HepG2 (cell line): ENCODE results near the gene CMTM1. TPM values are rescaled to one million over a fixed set of nuclear protein-coding genes. Genes with fewer than 3 reads are reported as not detected.
A peak's percentile ranks its signal among the peaks of the same experiment; 100 is the strongest.

Experiments
- HOXD1 ChIP-seq: sonication (generic); formaldehyde crosslinking; IDR thresholded peaks from 2 replicates; pipeline ENCODE4 v1.5.0; 2020; ENCODE audit warnings: missing genetic modification reagents
- MAZ ChIP-seq, 2 experiments: sonication (generic) in 1 of 2; formaldehyde crosslinking in 1 of 2; IDR thresholded peaks; 2 replicates each; pipeline versions ENCODE4 v1.5.0 to v1.6.1; 2012 to 2020; ENCODE audit warnings: low read depth in 2 of 2, mild to moderate bottlenecking in 2 of 2, borderline replicate concordance in 1 of 2, improper control_type of control experiment in 1 of 2, low read length in 1 of 2, missing genetic modification reagents in 1 of 2, moderate library complexity in 1 of 2
- NRL ChIP-seq: sonication (generic); formaldehyde crosslinking; IDR thresholded peaks from 2 replicates; pipeline ENCODE4 v1.5.0; 2020; ENCODE audit warnings: missing genetic modification reagents, mild to moderate bottlenecking, moderate library complexity, borderline replicate concordance
- PLRG1 ChIP-seq: fragments of 450-650 bp; conservative IDR thresholded peaks from 2 replicates; pipeline ENCODE4 v1.6.1; 2016
- SALL2 ChIP-seq: sonication (generic); formaldehyde crosslinking; IDR thresholded peaks from 2 replicates; pipeline ENCODE4 v1.8.1; 2023; ENCODE audit warnings: mild to moderate bottlenecking, missing genetic modification reagents, inconsistent platforms
- SMAD3 ChIP-seq: sonication (generic); formaldehyde crosslinking; IDR thresholded peaks from 2 replicates; pipeline ENCODE4 v1.4.0; 2020; ENCODE audit warnings: missing genetic modification reagents
- SMAD9 ChIP-seq: sonication (generic); formaldehyde crosslinking; IDR thresholded peaks from 2 replicates; pipeline ENCODE4 v1.5.1; 2020; ENCODE audit warnings: mild to moderate bottlenecking, missing genetic modification reagents
- ZEB1 ChIP-seq: IDR thresholded peaks from 2 replicates; pipeline ENCODE4 v1.6.1; 2012; ENCODE audit warnings: mild to moderate bottlenecking, low read depth, inconsistent platforms; ENCODE audit not compliant: insufficient replicate concordance
- ZNF124 ChIP-seq: sonication (generic); formaldehyde crosslinking; IDR thresholded peaks from 2 replicates; pipeline ENCODE4 v1.4.0; 2020; ENCODE audit warnings: missing genetic modification reagents
- ZNF382 ChIP-seq: sonication (generic); formaldehyde crosslinking; IDR thresholded peaks from 2 replicates; pipeline ENCODE4 v1.5.0; 2020; ENCODE audit warnings: missing genetic modification reagents, mild to moderate bottlenecking, borderline replicate concordance
- ZNF615 ChIP-seq: sonication (generic); formaldehyde crosslinking; IDR thresholded peaks from 2 replicates; pipeline ENCODE4 v1.5.0; 2020; ENCODE audit warnings: mild to moderate bottlenecking, missing genetic modification reagents, borderline replicate concordance
- ZNF616 ChIP-seq: sonication (generic); formaldehyde crosslinking; IDR thresholded peaks from 2 replicates; pipeline ENCODE4 v1.5.0; 2020; ENCODE audit warnings: low read depth, mild to moderate bottlenecking, missing genetic modification reagents
- ZNF746 ChIP-seq: sonication (generic); formaldehyde crosslinking; IDR thresholded peaks from 2 replicates; pipeline ENCODE4 v1.8.0; 2022; ENCODE audit warnings: mild to moderate bottlenecking, missing genetic modification reagents
- ZNF839 ChIP-seq: sonication (generic); formaldehyde crosslinking; IDR thresholded peaks from 2 replicates; pipeline ENCODE4 v1.4.0; 2020; ENCODE audit warnings: missing genetic modification reagents, mild to moderate bottlenecking, borderline replicate concordance
- ZNF883 ChIP-seq: sonication (generic); formaldehyde crosslinking; IDR thresholded peaks from 2 replicates; pipeline ENCODE4 v1.5.1; 2020; ENCODE audit warnings: mild to moderate bottlenecking, missing genetic modification reagents; ENCODE audit errors: not compliant biosample characterization
- ZSCAN25 ChIP-seq: sonication (generic); formaldehyde crosslinking; IDR thresholded peaks from 2 replicates; pipeline ENCODE4 v1.8.0; 2022; ENCODE audit warnings: mild to moderate bottlenecking, missing genetic modification reagents
- polyA plus RNA-seq, 8 experiments: library from polyadenylated mRNA; depleted of rRNA in 3 of 8; stranded (reverse) in 7 of 8; unstranded in 1 of 8; fragments of >200 nt; fragmentation: Illumina TruSeq in 4 of 8; extraction: Trizol in 4 of 8; gene quantifications; 2 replicates each; pipeline versions ENCODE4 v1.2.1 to v1.2.3, GENCODE V29; 2011 to 2016; ENCODE audit warnings: low read depth in 4 of 8, missing spikeins in 1 of 8, mixed read lengths in 1 of 8; ENCODE audit not compliant: insufficient read depth in 1 of 8
- total RNA-seq, 5 experiments: library from RNA; depleted of rRNA; stranded (reverse); fragments of >200 nt; fragmentation: Illumina TruSeq; extraction: Trizol; gene quantifications; 2 replicates each; pipeline ENCODE4 v1.2.3, GENCODE V29; 2016; ENCODE audit warnings: low read depth in 1 of 5
- TF ChIP-seq, protein P1 (sequence below): IDR thresholded peaks from 2 replicates; pipeline ENCODE4 v1.6.1; 2016; ENCODE audit warnings: low read depth
- TF ChIP-seq, protein P2 (sequence below): sonication (generic); formaldehyde crosslinking; IDR thresholded peaks from 2 replicates; pipeline ENCODE4 v1.9.0; 2021; ENCODE audit warnings: missing genetic modification reagents, borderline replicate concordance
- TF ChIP-seq, protein P3 (sequence below): IDR thresholded peaks from 2 replicates; pipeline ENCODE4 v1.6.1; 2016
- TF ChIP-seq, protein P4 (sequence below): sonication (generic); formaldehyde crosslinking; IDR thresholded peaks from 2 replicates; pipeline ENCODE4 v1.5.1; 2020; ENCODE audit warnings: missing genetic modification reagents, mild to moderate bottlenecking, borderline replicate concordance

The CMTM1 gene
- total and polyA plus RNA-seq, 2 of the 13 experiments (the other 11 are each of a cell fraction or from before 2014, with no cell fraction given) = 1.7 to 2.9 TPM

DNA sequence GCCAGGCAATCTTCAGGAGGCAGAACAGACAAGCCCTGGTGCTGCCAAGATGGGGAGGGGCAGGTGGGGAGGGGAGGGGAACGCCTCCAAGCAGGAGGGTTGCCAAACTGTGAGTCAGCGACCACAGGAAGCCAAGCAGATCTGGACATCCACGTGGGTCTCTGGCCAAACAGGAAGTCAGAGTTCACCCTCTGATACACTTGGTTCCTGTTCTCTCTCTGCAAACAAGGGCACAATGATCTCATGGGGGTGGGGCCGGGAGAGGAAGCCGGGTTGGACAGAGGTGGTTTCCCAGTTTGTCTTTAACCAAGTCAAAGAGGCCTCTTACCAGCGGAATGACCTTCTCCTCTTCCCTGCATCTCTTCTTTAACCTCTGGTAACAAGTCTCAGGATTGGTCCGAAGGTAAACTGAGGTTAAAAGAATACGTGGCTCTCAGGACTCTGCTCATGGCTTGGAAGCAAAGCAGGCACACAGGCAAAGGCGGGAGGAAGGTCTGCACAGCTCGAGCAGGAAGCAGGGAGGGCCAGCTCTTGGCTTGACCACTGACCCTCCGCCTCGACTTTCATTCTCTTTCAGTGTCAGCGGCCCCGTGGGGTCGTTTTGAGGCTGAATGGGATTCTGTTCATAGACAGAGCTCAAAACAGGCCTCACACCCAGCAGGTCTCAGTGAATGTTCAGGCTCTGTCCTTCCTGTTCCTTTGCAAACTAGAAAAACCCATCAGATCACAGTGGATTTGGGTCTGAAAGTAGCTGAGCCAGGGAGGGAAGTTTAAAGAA lies 49.2 kb upstream of the CMTM1 start (continued):
- TF ChIP-seq ZNF124 = peak; percentile 89
- TF ChIP-seq, protein P1, sequence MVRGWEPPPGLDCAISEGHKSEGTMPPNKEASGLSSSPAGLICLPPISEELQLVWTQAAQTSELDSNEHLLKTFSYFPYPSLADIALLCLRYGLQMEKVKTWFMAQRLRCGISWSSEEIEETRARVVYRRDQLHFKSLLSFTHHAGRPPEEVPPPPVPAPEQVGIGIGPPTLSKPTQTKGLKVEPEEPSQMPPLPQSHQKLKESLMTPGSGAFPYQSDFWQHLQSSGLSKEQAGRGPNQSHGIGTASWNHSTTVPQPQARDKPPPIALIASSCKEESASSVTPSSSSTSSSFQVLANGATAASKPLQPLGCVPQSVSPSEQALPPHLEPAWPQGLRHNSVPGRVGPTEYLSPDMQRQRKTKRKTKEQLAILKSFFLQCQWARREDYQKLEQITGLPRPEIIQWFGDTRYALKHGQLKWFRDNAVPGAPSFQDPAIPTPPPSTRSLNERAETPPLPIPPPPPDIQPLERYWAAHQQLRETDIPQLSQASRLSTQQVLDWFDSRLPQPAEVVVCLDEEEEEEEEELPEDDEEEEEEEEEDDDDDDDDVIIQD (CRISPR knock-in tag) = peak; percentile 82
- TF ChIP-seq, protein P2, sequence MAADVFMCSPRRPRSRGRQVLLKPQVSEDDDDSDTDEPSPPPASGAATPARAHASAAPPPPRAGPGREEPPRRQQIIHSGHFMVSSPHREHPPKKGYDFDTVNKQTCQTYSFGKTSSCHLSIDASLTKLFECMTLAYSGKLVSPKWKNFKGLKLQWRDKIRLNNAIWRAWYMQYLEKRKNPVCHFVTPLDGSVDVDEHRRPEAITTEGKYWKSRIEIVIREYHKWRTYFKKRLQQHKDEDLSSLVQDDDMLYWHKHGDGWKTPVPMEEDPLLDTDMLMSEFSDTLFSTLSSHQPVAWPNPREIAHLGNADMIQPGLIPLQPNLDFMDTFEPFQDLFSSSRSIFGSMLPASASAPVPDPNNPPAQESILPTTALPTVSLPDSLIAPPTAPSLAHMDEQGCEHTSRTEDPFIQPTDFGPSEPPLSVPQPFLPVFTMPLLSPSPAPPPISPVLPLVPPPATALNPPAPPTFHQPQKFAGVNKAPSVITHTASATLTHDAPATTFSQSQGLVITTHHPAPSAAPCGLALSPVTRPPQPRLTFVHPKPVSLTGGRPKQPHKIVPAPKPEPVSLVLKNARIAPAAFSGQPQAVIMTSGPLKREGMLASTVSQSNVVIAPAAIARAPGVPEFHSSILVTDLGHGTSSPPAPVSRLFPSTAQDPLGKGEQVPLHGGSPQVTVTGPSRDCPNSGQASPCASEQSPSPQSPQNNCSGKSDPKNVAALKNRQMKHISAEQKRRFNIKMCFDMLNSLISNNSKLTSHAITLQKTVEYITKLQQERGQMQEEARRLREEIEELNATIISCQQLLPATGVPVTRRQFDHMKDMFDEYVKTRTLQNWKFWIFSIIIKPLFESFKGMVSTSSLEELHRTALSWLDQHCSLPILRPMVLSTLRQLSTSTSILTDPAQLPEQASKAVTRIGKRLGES (CRISPR knock-in tag) = no peak
- peak; percentile 95 for TF ChIP-seq MAZ (IDR thresholded peaks at IDR 0.05; ENCODE audit: borderline replicate concordance, low read depth, low read length)
- TF ChIP-seq MAZ (CRISPR knock-in tag; IDR thresholded peaks at IDR 0.05; ENCODE audit: low read depth) = peak; percentile 91
- no peak for TF ChIP-seq ZEB1
- TF ChIP-seq SMAD3 (CRISPR knock-in tag) = 0 out of 2 replicates have a peak, but pooled peaks have one; percentile 42
- no peak for TF ChIP-seq ZNF382 (CRISPR knock-in tag)
- TF ChIP-seq HOXD1 = peak; percentile 90
- no peak for TF ChIP-seq ZNF839 (CRISPR knock-in tag)
- TF ChIP-seq ZSCAN25 (CRISPR knock-in tag) = peak; percentile 87
- no peak for TF ChIP-seq NRL
- no peak for TF ChIP-seq PLRG1
- no peak for TF ChIP-seq ZNF615
- TF ChIP-seq SMAD9 = peak; percentile 75; the same call in 1 of the 2 replicates
- peak; percentile 69 for TF ChIP-seq ZNF883 (CRISPR knock-in tag)
- TF ChIP-seq SALL2 (CRISPR knock-in tag) = peak; percentile 71; the same call in 1 of the 2 replicates
- TF ChIP-seq, protein P3, sequence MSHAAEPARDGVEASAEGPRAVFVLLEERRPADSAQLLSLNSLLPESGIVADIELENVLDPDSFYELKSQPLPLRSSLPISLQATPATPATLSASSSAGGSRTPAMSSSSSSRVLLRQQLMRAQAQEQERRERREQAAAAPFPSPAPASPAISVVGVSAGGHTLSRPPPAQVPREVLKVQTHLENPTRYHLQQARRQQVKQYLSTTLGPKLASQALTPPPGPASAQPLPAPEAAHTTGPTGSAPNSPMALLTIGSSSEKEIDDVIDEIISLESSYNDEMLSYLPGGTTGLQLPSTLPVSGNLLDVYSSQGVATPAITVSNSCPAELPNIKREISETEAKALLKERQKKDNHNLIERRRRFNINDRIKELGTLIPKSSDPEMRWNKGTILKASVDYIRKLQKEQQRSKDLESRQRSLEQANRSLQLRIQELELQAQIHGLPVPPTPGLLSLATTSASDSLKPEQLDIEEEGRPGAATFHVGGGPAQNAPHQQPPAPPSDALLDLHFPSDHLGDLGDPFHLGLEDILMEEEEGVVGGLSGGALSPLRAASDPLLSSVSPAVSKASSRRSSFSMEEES (CRISPR knock-in tag) = peak; percentile 97
- no peak for TF ChIP-seq ZNF616
- peak; percentile 92 for TF ChIP-seq ZNF746
- TF ChIP-seq, protein P4, sequence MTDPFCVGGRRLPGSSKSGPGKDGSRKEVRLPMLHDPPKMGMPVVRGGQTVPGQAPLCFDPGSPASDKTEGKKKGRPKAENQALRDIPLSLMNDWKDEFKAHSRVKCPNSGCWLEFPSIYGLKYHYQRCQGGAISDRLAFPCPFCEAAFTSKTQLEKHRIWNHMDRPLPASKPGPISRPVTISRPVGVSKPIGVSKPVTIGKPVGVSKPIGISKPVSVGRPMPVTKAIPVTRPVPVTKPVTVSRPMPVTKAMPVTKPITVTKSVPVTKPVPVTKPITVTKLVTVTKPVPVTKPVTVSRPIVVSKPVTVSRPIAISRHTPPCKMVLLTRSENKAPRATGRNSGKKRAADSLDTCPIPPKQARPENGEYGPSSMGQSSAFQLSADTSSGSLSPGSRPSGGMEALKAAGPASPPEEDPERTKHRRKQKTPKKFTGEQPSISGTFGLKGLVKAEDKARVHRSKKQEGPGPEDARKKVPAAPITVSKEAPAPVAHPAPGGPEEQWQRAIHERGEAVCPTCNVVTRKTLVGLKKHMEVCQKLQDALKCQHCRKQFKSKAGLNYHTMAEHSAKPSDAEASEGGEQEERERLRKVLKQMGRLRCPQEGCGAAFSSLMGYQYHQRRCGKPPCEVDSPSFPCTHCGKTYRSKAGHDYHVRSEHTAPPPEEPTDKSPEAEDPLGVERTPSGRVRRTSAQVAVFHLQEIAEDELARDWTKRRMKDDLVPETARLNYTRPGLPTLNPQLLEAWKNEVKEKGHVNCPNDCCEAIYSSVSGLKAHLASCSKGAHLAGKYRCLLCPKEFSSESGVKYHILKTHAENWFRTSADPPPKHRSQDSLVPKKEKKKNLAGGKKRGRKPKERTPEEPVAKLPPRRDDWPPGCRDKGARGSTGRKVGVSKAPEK (CRISPR knock-in tag) = 0 out of 2 replicates have a peak, but pooled peaks have one; percentile 34
